Ovary (tissue), 9 donors: ENCODE measurements around the gene MAMDC4. TPM values are rescaled to one million over a fixed set of nuclear protein-coding genes. Genes with fewer than 3 reads are reported as not detected.
A peak's percentile ranks its signal among the peaks of the same experiment; 100 is the strongest.

Experiments used
- DNase-seq, 5 donors: peaks; one replicate each; pipeline ENCODE4 v3.0.0-alpha.2; 2019 to 2020
- H3K27ac ChIP-seq, 2 donors: fragments of 200-600 bp; one replicate each; pipeline versions ENCODE4 v1.5.1 to v1.8.0; 2019 to 2022
- H3K27me3 ChIP-seq: fragments of 200-600 bp; one replicate; pipeline ENCODE4 v1.8.0; 2022
- H3K36me3 ChIP-seq: fragments of 200-600 bp; sonication (generic); one replicate; pipeline ENCODE4 v1.5.1; 2019
- H3K4me1 ChIP-seq: one replicate; pipeline ENCODE4 v1.8.1; 2013; ENCODE audit warnings: mild to moderate bottlenecking, moderate library complexity; ENCODE audit not compliant: insufficient read depth
- H3K4me3 ChIP-seq: fragments of 200-600 bp; sonication (generic); one replicate; pipeline ENCODE4 v1.5.1; 2017
- H3K9me3 ChIP-seq, 2 donors: fragments of 200-600 bp in 1 of 2; sonication (generic) in 1 of 2; one replicate each; pipeline versions ENCODE4 v1.5.1 to v1.8.1; 2013 to 2019; ENCODE audit warnings: mild to moderate bottlenecking in 1 of 2, moderate library complexity in 1 of 2
- EP300 ChIP-seq: sonication (generic); formaldehyde crosslinking; IDR thresholded peaks from one replicate; pipeline ENCODE4 v1.6.1; 2017; ENCODE audit warnings: antibody characterized with exemption
- POLR2A ChIP-seq: fragments of 450-650 bp; IDR thresholded peaks from one replicate; pipeline ENCODE4 v1.6.1; 2017; ENCODE audit warnings: antibody characterized with exemption, mild to moderate bottlenecking, moderate library complexity
- WGBS, 3 donors: extraction: QIAGEN DNeasy Blood & Tissue Kit in 1 of 3; methylation state at CpG; one replicate each; pipeline versions ENCODE4 v1.1.5 to v1.1.7; 2013 to 2017; 5-methylcytosine and 5-hydroxymethylcytosine counted together
- intact Hi-C, 4 donors: fragments of 100-400 bp; cut with DNase I; formaldehyde crosslinking; loops; one replicate each; pipeline versions ENCODE4 v1.11.0 to v1.15.1; 2022 to 2023
- polyA plus RNA-seq, 2 donors: library from polyadenylated mRNA; stranded (reverse); fragments of 200-250 nt in 1 of 2; fragments of 350-450 nt in 1 of 2; fragmentation: Illumina TruSeq in 1 of 2; extraction: RNeasy Lipid Tissue Mini Kit (QIAGEN cat#74804) in 1 of 2; gene quantifications; one replicate each; pipeline ENCODE4 v1.2.3, GENCODE V29; 2013 to 2014
- total RNA-seq, 7 donors: library from RNA; depleted of rRNA in 2 of 7; stranded (reverse); fragments of >200 nt in 2 of 7; fragmentation: NEBNext Ultra II Directional in 3 of 7; extraction: Animal tissue kit (Norgen Biotek cat#: 25700) in 3 of 7; gene quantifications; one replicate each; pipeline versions ENCODE4 v1.1.0 to v1.2.4, GENCODE V29; 2016 to 2023
- TF ChIP-seq, protein P1 (sequence below), 3 donors: fragments of 450-650 bp in 2 of 3; fragments of 200-600 bp in 1 of 3; IDR thresholded peaks; one replicate each; pipeline versions ENCODE4 v1.5.1 to v1.8.0; 2016 to 2022; ENCODE audit warnings: antibody characterized with exemption in 3 of 3, mild to moderate bottlenecking in 1 of 3
- donor health status: DM: no; HTN: no; CAD: no; lungs with moderate emphysema.
- donor health status: DM: no; HTN: no; CAD: no.
- donor health status: Bipolar disorder and iron deficiency.
- donor health status: DM: yes; HTN: yes; CAD: no.
- donor health status: DM: no; HTN: no; CAD: no.
- donor health status: DM: yes; HTN: yes; CAD: no.

The MAMDC4 gene
- total and polyA plus RNA-seq, 9 donors: 0.15 to 31.4 (median 2.5) TPM

DNA sequence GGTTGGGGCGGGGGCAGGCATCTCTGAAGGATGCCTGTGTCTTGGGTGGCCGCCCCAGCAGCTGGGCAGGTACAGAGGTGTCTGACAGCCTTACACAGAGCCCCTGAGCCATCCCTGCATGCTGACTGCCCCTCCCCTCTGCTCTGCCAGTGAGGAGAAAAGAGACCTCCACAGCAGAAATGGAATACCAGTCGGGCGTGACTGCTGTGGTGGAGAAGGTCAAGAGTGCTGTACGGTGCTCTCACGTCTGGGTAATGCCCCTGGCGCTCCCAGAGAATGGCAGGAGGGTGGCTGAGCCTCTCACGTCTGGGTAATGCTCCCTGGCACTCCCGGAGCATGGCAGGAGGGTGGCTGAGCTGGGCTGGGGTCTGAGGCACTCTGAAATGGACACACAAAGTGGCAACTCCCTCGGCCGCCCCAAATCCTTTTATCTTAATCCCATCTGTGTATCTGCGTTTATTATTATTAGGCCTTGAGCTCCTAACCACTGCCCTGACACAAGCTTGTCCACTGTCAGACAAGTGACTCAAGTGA lies 46.9 kb upstream of the MAMDC4 start:
- Histone ChIP-seq H3K9me3 (no peaks in the 10 kb centered on the region), H3K4me1 (peaks cover 3% of the 10 kb centered on the region), H3K4me3 (no peak overlapping the region), H3K27ac (no peak overlapping the region), H3K27me3 (no peaks in the 10 kb centered on the region), H3K36me3 (no peaks in the 10 kb centered on the region)
- TF ChIP-seq POLR2A (no peak), EP300 (no peak)
- TF ChIP-seq, protein P1, sequence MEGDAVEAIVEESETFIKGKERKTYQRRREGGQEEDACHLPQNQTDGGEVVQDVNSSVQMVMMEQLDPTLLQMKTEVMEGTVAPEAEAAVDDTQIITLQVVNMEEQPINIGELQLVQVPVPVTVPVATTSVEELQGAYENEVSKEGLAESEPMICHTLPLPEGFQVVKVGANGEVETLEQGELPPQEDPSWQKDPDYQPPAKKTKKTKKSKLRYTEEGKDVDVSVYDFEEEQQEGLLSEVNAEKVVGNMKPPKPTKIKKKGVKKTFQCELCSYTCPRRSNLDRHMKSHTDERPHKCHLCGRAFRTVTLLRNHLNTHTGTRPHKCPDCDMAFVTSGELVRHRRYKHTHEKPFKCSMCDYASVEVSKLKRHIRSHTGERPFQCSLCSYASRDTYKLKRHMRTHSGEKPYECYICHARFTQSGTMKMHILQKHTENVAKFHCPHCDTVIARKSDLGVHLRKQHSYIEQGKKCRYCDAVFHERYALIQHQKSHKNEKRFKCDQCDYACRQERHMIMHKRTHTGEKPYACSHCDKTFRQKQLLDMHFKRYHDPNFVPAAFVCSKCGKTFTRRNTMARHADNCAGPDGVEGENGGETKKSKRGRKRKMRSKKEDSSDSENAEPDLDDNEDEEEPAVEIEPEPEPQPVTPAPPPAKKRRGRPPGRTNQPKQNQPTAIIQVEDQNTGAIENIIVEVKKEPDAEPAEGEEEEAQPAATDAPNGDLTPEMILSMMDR (IDR thresholded peaks at IDR 0.05): no peak
- 86 to 87% (median 86%) methylated on average over 11 to 12 of the region's 12 CpGs for WGBS, 3 donors
- DNase-seq: peak in 1 of 5 donors; percentile 38
- intact Hi-C loops: no loop called here

DNA sequence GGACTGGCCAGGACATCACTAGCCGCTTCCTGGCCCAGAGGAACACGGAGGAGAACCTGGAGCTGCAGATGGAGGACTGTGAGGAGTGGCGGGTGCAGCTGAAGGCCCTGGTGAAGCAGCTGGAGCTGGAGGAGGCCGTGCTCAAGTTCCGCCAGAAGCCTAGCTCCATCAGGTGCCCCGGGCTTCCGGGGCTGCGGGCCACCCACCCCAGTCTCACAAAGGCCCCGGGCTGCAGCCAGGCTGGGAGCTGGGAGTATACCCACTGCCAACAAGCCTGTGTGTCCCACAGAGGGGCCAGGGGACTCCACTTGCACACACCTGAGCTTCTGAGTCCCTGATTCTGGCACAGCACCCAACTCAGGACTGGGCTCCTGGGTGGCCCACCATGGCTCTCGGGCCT lies 46.1 kb upstream of the MAMDC4 start:
- no peaks in the 10 kb centered on the region for H3K36me3 ChIP-seq
- TF ChIP-seq EP300: no peak
- no peak for TF ChIP-seq POLR2A
- TF ChIP-seq, protein P1 (IDR thresholded peaks at IDR 0.05): no peak
- WGBS, 3 donors: 90 to 93% (median 92%) methylated on average over 10 of the region's 10 CpGs
- intact Hi-C loops: no loop called here
- peak in 2 of 5 donors; percentile 33 to 39 for DNase-seq
- H3K9me3 ChIP-seq: no peaks in the 10 kb centered on the region
- H3K4me1 ChIP-seq: peaks cover 3% of the 10 kb centered on the region
- no peak overlapping the region for H3K27ac ChIP-seq
- H3K4me3 ChIP-seq: no peak overlapping the region
- H3K27me3 ChIP-seq: no peaks in the 10 kb centered on the region

DNA sequence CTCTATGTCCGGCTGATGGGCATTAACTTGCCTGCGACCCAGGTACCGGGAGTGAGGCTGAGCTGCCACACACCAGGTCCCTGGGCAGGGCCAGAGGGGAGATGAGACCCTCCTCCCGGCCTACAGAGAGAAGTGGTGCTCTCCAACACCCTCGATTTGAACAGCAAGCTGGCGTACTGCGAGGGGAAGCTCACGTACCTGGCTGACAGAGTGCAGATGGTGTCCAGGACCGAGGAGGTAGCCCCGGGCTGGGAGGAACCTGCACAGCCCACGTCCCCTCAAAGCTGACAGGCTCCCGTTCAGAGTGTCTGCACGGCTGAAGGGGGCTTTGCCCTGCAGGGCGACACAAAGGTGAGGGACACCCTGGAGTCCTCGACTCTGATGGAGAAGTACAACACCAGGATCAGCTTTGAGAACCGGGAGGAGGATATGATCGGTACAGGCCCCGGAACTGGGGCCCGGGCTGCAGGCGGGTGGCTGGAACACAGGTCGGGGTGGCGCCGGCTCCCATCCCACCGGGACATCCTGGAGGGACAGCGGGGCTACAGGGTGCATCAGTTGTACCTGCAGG lies 45.4 kb upstream of the MAMDC4 start:
- no peaks in the 10 kb centered on the region for H3K9me3 ChIP-seq
- peak overlapping the region; percentile 94 for H3K4me3 ChIP-seq
- WGBS, 3 donors: 53 to 61% (median 58%) methylated on average over 25 of the region's 25 CpGs
- H3K4me1 ChIP-seq: peaks cover 3% of the 10 kb centered on the region
- intact Hi-C loops: no loop called here
- peak in 3 of 5 donors; percentile 15 to 43 (median 36) for DNase-seq
- peak overlapping the region in 1 of 2 donors; percentile 76 for H3K27ac ChIP-seq
- no peaks in the 10 kb centered on the region for H3K27me3 ChIP-seq
- no peaks in the 10 kb centered on the region for H3K36me3 ChIP-seq
- TF ChIP-seq, protein P1 (IDR thresholded peaks at IDR 0.05): no peak
- TF ChIP-seq EP300 (no peak), POLR2A (no peak)

DNA sequence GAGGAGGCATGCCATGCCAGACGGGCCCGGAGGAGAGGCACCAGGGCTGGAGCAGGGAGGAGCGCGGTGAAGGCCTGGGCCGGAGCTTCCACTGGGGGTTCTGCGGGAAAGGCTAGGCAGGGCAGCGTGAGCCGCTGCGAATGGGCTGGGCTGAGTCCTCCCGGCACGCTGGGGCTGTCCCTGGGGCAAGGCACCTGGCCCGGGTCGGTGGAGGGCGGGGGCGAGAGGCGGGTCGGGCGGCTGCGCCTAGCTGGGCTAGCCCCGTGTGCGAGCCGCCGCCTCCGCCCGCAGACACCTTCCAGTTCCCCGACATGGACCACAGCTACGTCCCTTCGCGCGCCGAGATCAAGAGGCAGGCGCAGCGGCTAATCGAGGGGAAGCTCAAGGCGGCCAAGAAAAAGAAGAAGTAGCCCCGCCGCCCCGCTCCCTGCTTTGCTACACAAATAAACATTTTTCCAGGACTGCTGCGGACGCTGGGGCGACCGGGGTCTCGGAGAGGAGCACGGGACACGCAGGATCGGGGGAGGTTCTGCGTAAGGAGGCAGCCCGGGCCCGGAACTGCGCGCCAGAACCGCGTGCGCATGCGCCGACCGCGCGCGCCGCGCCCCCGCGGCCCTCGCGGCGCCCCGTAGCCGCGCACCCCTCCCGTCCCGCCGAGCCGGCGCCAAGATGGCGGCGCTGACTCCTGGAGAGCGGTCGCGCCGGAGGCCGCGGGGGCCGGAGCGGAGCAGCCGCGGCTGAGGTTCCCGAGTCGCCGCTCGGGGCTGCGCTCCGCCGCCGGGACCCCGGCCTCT lies 44.7 kb upstream of the MAMDC4 start, which contains the start of gene RABL6:
Gene RABL6 (plus strand): TSS at position 668 of the 794 bp plus-strand sequence. CDS start 249 bp downstream, outside the sequence.
- intact Hi-C loops: no loop called here
- WGBS, 3 donors: 0 to 1% (median 1%) methylated on average over 37 to 96 of the region's 96 CpGs
- Histone ChIP-seq H3K4me3 (peak within 1 kb of the TSS; percentile 94), H3K4me1 (peaks cover 3% of the 10 kb centered on the region), H3K27me3 (no peaks in the 10 kb centered on the region), H3K27ac (peak within 1 kb of the TSS; percentile 76 to 79), H3K36me3 (no peaks in the 10 kb centered on the region), H3K9me3 (no peaks in the 10 kb centered on the region)
- TF ChIP-seq, protein P1 (IDR thresholded peaks at IDR 0.05): no peak
- TF ChIP-seq POLR2A: peak; percentile 66
- TF ChIP-seq EP300: no peak
- peak; percentile 76 to 89 (median 83) for DNase-seq
